HepG2 (cell line): ENCODE results near the gene FAM169A. TPM values are rescaled to one million over a fixed set of nuclear protein-coding genes. Genes with fewer than 3 reads are reported as not detected.

Experiments used
- AGO2 ChIP-seq: fragments of 200-400 bp; formaldehyde crosslinking; optimal IDR thresholded peaks from 2 replicates; pipeline ENCODE3; 2017; ENCODE audit warnings: mild to moderate bottlenecking, low read depth, low read length, moderate library complexity
- ASH2L ChIP-seq: fragments of 300-600, 200-600 bp; sonication (generic); IDR thresholded peaks from 2 replicates; pipeline ENCODE4 v1.7.0; 2017; ENCODE audit warnings: low read depth, mild to moderate bottlenecking, moderate library complexity, mixed read lengths, low read length; ENCODE audit not compliant: insufficient read length
- ATF5 ChIP-seq: sonication (generic); formaldehyde crosslinking; IDR thresholded peaks from 2 replicates; pipeline ENCODE4 v1.4.0; 2020; ENCODE audit warnings: mild to moderate bottlenecking, low read depth, missing genetic modification reagents
- ETV5 ChIP-seq: IDR thresholded peaks from 2 replicates; pipeline ENCODE4 v1.6.1; 2018; ENCODE audit warnings: missing biosample characterization, missing genetic modification reagents, inconsistent platforms, borderline replicate concordance
- HIVEP1 ChIP-seq: sonication (generic); formaldehyde crosslinking; IDR thresholded peaks from 2 replicates; pipeline ENCODE4 v1.4.0; 2020; ENCODE audit warnings: mild to moderate bottlenecking, missing genetic modification reagents
- HNRNPLL ChIP-seq: fragments of 200-400 bp; formaldehyde crosslinking; IDR thresholded peaks from 2 replicates; pipeline ENCODE4 v1.6.1; 2017; ENCODE audit warnings: mild to moderate bottlenecking, low read depth, low read length; ENCODE audit not compliant: poor library complexity, severe bottlenecking
- KDM3A ChIP-seq: IDR thresholded peaks from 2 replicates; pipeline ENCODE4 v1.6.1; 2018; ENCODE audit warnings: low read depth, missing compliant biosample characterization
- MBD4 ChIP-seq: IDR thresholded peaks from 2 replicates; pipeline ENCODE4 v1.6.1; 2012; ENCODE audit warnings: low read length, inconsistent platforms, borderline replicate concordance
- MYNN ChIP-seq: sonication (generic); formaldehyde crosslinking; IDR thresholded peaks from 2 replicates; pipeline ENCODE4 v1.4.0; 2020; ENCODE audit warnings: mild to moderate bottlenecking, low read depth, missing genetic modification reagents
- PAWR ChIP-seq: sonication (generic); formaldehyde crosslinking; IDR thresholded peaks from 2 replicates; pipeline ENCODE4 v1.4.0; 2020; ENCODE audit warnings: missing genetic modification reagents, mild to moderate bottlenecking, borderline replicate concordance
- TBX2 ChIP-seq: sonication (generic); formaldehyde crosslinking; IDR thresholded peaks from 2 replicates; pipeline ENCODE4 v1.5.0; 2020; ENCODE audit warnings: missing genetic modification reagents, mild to moderate bottlenecking, borderline replicate concordance
- ZGPAT ChIP-seq: IDR thresholded peaks from 2 replicates; pipeline ENCODE4 v1.6.1; 2016; ENCODE audit warnings: mild to moderate bottlenecking
- ZNF101 ChIP-seq: sonication (generic); formaldehyde crosslinking; IDR thresholded peaks from 2 replicates; pipeline ENCODE4 v1.4.0; 2020; ENCODE audit warnings: mild to moderate bottlenecking, low read depth, missing genetic modification reagents, borderline replicate concordance
- ZNF264 ChIP-seq: sonication (generic); formaldehyde crosslinking; IDR thresholded peaks from 2 replicates; pipeline ENCODE4 v1.4.0; 2020; ENCODE audit warnings: missing genetic modification reagents
- ZNF280D ChIP-seq: sonication (generic); formaldehyde crosslinking; IDR thresholded peaks from 2 replicates; pipeline ENCODE4 v1.5.1; 2020; ENCODE audit warnings: mild to moderate bottlenecking, missing genetic modification reagents
- ZNF350 ChIP-seq: sonication (generic); formaldehyde crosslinking; IDR thresholded peaks from 2 replicates; pipeline ENCODE4 v1.4.0; 2020; ENCODE audit warnings: mild to moderate bottlenecking, low read depth, missing genetic modification reagents, borderline replicate concordance
- ZNF431 ChIP-seq: sonication (generic); formaldehyde crosslinking; IDR thresholded peaks from 2 replicates; pipeline ENCODE4 v1.9.0; 2022; ENCODE audit warnings: missing genetic modification reagents, low read depth, mild to moderate bottlenecking, borderline replicate concordance
- ZNF703 ChIP-seq: sonication (generic); formaldehyde crosslinking; IDR thresholded peaks from 2 replicates; pipeline ENCODE4 v1.5.1; 2020; ENCODE audit warnings: missing genetic modification reagents, mild to moderate bottlenecking, moderate library complexity, borderline replicate concordance
- ZNF782 ChIP-seq: sonication (generic); formaldehyde crosslinking; IDR thresholded peaks from 2 replicates; pipeline ENCODE4 v1.4.0; 2020; ENCODE audit warnings: missing genetic modification reagents, mild to moderate bottlenecking, borderline replicate concordance
- ZNF878 ChIP-seq: sonication (generic); formaldehyde crosslinking; IDR thresholded peaks from 2 replicates; pipeline ENCODE4 v1.8.1; 2023; ENCODE audit warnings: mild to moderate bottlenecking, missing genetic modification reagents, moderate library complexity
- ZXDC ChIP-seq: sonication (generic); formaldehyde crosslinking; IDR thresholded peaks from 2 replicates; pipeline ENCODE4 v1.5.0; 2020; ENCODE audit warnings: mild to moderate bottlenecking, missing genetic modification reagents
- polyA plus RNA-seq, 8 experiments: library from polyadenylated mRNA; depleted of rRNA in 3 of 8; stranded (reverse) in 7 of 8; unstranded in 1 of 8; fragments of >200 nt; fragmentation: Illumina TruSeq in 4 of 8; extraction: Trizol in 4 of 8; gene quantifications; 2 replicates each; pipeline versions ENCODE4 v1.2.1 to v1.2.3, GENCODE V29; 2011 to 2016; ENCODE audit warnings: low read depth in 4 of 8, missing spikeins in 1 of 8, mixed read lengths in 1 of 8; ENCODE audit not compliant: insufficient read depth in 1 of 8
- total RNA-seq, 5 experiments: library from RNA; depleted of rRNA; stranded (reverse); fragments of >200 nt; fragmentation: Illumina TruSeq; extraction: Trizol; gene quantifications; 2 replicates each; pipeline ENCODE4 v1.2.3, GENCODE V29; 2016; ENCODE audit warnings: low read depth in 1 of 5

Gene FAM169A
- total and polyA plus RNA-seq, 2 of the 13 experiments (the other 11 are each of a cell fraction or from before 2014, with no cell fraction given), result 21.1 to 110 TPM

- TF ChIP-seq AGO2 (peak; percentile 53), ZNF878 (CRISPR knock-in tag) (0 out of 2 replicates have a peak, but pooled peaks have one; percentile 42), ZNF703 (CRISPR knock-in tag) (no peak), ZNF431 (CRISPR knock-in tag) (no peak), ZNF264 (CRISPR knock-in tag) (0 out of 2 replicates have a peak, but pooled peaks have one; percentile 30), HIVEP1 (CRISPR knock-in tag) (peak; percentile 86), ZNF280D (0 out of 2 replicates have a peak, but pooled peaks have one; percentile 40), PAWR (CRISPR knock-in tag) (no peak), ASH2L (peak; percentile 79), MBD4 (0 out of 2 replicates have a peak, but pooled peaks have one; percentile 78), HNRNPLL (peak; percentile 69), ETV5 (peak; percentile 84), ZXDC (0 out of 2 replicates have a peak, but pooled peaks have one; percentile 34), ZNF782 (CRISPR knock-in tag) (no peak), MYNN (peak; percentile 31; the same call in 1 of the 2 replicates), ZNF350 (0 out of 2 replicates have a peak, but pooled peaks have one; percentile 42), ATF5 (CRISPR knock-in tag) (no peak), ZNF101 (CRISPR knock-in tag) (no peak), TBX2 (peak; percentile 79), ZGPAT (CRISPR knock-in tag) (peak; percentile 69), KDM3A (CRISPR knock-in tag) (no peak; the same call in 1 of the 2 replicates)
Measured at GRCh38 chr5:74866596-74867162, 492 bp upstream of the FAM169A start (continued).
